HFFc6 (cell line): ENCODE data around the gene TAAR8. TPM values are rescaled to one million over a fixed set of nuclear protein-coding genes. Genes with fewer than 3 reads are reported as not detected.

Source experiments
- DNase-seq: peaks from one replicate; pipeline ENCODE4 v3.0.0-alpha.2; 2018
- H3K27ac Mint-ChIP-seq: 2 replicates; pipeline ENCODE4 v1.8.0; 2020; ENCODE audit warnings: mild to moderate bottlenecking, mixed read lengths
- H3K27me3 Mint-ChIP-seq: 2 replicates; pipeline ENCODE4 v1.8.0; 2021; ENCODE audit warnings: mild to moderate bottlenecking, moderate library complexity, mixed read lengths; ENCODE audit not compliant: insufficient read depth
- H3K36me3 Mint-ChIP-seq: 2 replicates; pipeline ENCODE4 v1.8.0; 2021; ENCODE audit warnings: low read depth, mixed read lengths
- H3K4me1 Mint-ChIP-seq: 2 replicates; pipeline ENCODE4 v1.8.0; 2020; ENCODE audit warnings: low read depth, mixed read lengths
- H3K4me3 Mint-ChIP-seq: 2 replicates; pipeline ENCODE4 v1.8.0; 2020; ENCODE audit warnings: mild to moderate bottlenecking, moderate library complexity, mixed read lengths
- H3K9me3 Mint-ChIP-seq: 2 replicates; pipeline ENCODE4 v1.8.0; 2020; ENCODE audit warnings: mild to moderate bottlenecking, mixed read lengths
- CTCF ChIP-seq: fragments of 200-600 bp; sonication (generic); IDR thresholded peaks from 2 replicates; pipeline ENCODE4 v1.5.0; 2021; ENCODE audit warnings: antibody characterized with exemption, mild to moderate bottlenecking
- total RNA-seq, 6 experiments: library from RNA; stranded (reverse); fragmentation: NEBNext Ultra II Directional; extraction: Animal tissue kit (Norgen Biotek cat#: 25700); gene quantifications; 2 replicates in 1 of 6; 3 replicates in 5 of 6; pipeline ENCODE4 v1.2.3, GENCODE V29; 2021

Gene TAAR8
- total RNA-seq, 6 experiments from 2014 or later, result not detected

- H3K27me3 Mint-ChIP-seq, result peaks cover 19% of the 10 kb centered on the region
- H3K4me3 Mint-ChIP-seq, result no peak within 1 kb of the TSS
Observed at GRCh38 chr6:132570221-132570777, 17.8 kb downstream of the TAAR8 start, which contains the start of gene TAAR6. Gene TAAR6, plus strand, starts transcription at chr6:132570322. Its CDS starts 0 bp downstream, at chr6:132570322.

GRCh38 chr6:132571774-132572173, 19.3 kb downstream of the TAAR8 start:
- H3K4me3 Mint-ChIP-seq, result no peak overlapping the region
- no peaks in the 10 kb centered on the region for H3K4me1 Mint-ChIP-seq
- TF ChIP-seq CTCF, result no peak
- no peak overlapping the region for H3K27ac Mint-ChIP-seq
- no peaks in the 10 kb centered on the region for H3K36me3 Mint-ChIP-seq
- peaks cover 21% of the 10 kb centered on the region for H3K27me3 Mint-ChIP-seq
- no peaks in the 10 kb centered on the region for H3K9me3 Mint-ChIP-seq
- no peak for DNase-seq

More at GRCh38 chr6:132570221-132570777, 17.8 kb downstream of the TAAR8 start, which contains the start of gene TAAR6:
- no peak for TF ChIP-seq CTCF
- Mint-ChIP-seq H3K4me1 (no peaks in the 10 kb centered on the region), H3K27ac (no peak within 1 kb of the TSS), H3K36me3 (no peaks in the 10 kb centered on the region), H3K9me3 (no peaks in the 10 kb centered on the region)
- DNase-seq, result no peak

DNA sequence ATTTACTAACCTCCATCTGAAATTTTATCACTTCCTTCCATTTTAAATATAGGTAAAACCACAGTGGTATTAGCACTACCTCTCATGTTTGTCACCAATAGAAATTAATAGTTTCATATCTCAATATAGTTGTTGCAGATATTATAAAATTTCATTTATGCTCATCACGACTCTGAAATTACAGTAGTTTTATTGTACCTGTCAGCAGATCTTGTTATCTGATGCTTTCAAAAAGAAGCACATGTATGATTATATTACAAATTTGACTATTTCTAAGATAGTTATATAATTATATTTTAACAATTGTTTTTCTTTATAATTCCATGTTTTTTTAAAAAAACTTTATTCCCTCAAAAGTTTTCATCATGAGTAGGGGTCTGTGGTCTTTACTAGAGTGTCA, 32.2 kb downstream of the TAAR8 start:
- no peak overlapping the region for H3K4me3 Mint-ChIP-seq
- TF ChIP-seq CTCF, result no peak
- H3K27ac Mint-ChIP-seq, result no peak overlapping the region
- H3K9me3 Mint-ChIP-seq, result no peaks in the 10 kb centered on the region
- no peaks in the 10 kb centered on the region for H3K36me3 Mint-ChIP-seq
- peaks cover 3% of the 10 kb centered on the region; the same call in 1 of the 2 replicates for H3K27me3 Mint-ChIP-seq
- DNase-seq, result no peak
- H3K4me1 Mint-ChIP-seq, result no peaks in the 10 kb centered on the region

- DNase-seq, result no peak
Observed at GRCh38 chr6:132587424-132587823, 35.0 kb downstream of the TAAR8 start.

GRCh38 chr6:132589454-132589853, 37.0 kb downstream of the TAAR8 start, which contains the start of gene TAAR5:
Gene TAAR5, minus strand, starts transcription at chr6:132589741. Its CDS starts 55 bp downstream, at chr6:132589686.
- Mint-ChIP-seq H3K27me3 (no peaks in the 10 kb centered on the region; the same call in 1 of the 2 replicates), H3K27ac (no peak within 1 kb of the TSS), H3K4me3 (no peak within 1 kb of the TSS), H3K36me3 (no peaks in the 10 kb centered on the region), H3K4me1 (no peaks in the 10 kb centered on the region), H3K9me3 (no peaks in the 10 kb centered on the region)
- no peak for DNase-seq
- TF ChIP-seq CTCF, result no peak

More at GRCh38 chr6:132587424-132587823, 35.0 kb downstream of the TAAR8 start:
- no peaks in the 10 kb centered on the region for H3K36me3 Mint-ChIP-seq
- no peaks in the 10 kb centered on the region for H3K4me1 Mint-ChIP-seq
- H3K27ac Mint-ChIP-seq, result no peak overlapping the region
- no peak for TF ChIP-seq CTCF
- H3K27me3 Mint-ChIP-seq, result no peaks in the 10 kb centered on the region; the same call in 1 of the 2 replicates
- H3K9me3 Mint-ChIP-seq, result no peaks in the 10 kb centered on the region
- H3K4me3 Mint-ChIP-seq, result no peak overlapping the region
